ENCODE results near the gene FBN2.

FBN2 gene

DNA sequence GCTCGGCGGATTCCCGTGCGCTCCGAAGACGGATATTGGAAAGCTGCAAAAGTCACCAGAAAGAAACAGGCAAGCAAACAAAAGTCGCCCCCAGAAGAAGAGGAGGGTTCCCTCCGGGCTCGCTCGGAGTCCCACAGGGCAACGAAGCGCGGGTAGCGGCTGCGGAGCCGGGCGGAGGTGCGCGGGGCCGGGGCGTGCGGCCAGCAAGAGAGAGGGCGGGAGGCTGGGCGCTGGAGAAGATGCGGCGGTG is at the start of gene FBN2:
FBN2 (minus strand) TSS at position 246 of the 250 bp plus-strand sequence. CDS start 642 bp downstream, outside the sequence.
- DNase-seq: no peak
- H3K4me1 Mint-ChIP-seq: peaks cover 49% of the 10 kb centered on the region
- H3K27me3 Mint-ChIP-seq (ENCODE audit: low read depth, poor library complexity): no peaks in the 10 kb centered on the region
- no peaks in the 10 kb centered on the region for H3K9me3 Mint-ChIP-seq
- TF ChIP-seq, protein P1, sequence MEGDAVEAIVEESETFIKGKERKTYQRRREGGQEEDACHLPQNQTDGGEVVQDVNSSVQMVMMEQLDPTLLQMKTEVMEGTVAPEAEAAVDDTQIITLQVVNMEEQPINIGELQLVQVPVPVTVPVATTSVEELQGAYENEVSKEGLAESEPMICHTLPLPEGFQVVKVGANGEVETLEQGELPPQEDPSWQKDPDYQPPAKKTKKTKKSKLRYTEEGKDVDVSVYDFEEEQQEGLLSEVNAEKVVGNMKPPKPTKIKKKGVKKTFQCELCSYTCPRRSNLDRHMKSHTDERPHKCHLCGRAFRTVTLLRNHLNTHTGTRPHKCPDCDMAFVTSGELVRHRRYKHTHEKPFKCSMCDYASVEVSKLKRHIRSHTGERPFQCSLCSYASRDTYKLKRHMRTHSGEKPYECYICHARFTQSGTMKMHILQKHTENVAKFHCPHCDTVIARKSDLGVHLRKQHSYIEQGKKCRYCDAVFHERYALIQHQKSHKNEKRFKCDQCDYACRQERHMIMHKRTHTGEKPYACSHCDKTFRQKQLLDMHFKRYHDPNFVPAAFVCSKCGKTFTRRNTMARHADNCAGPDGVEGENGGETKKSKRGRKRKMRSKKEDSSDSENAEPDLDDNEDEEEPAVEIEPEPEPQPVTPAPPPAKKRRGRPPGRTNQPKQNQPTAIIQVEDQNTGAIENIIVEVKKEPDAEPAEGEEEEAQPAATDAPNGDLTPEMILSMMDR (IDR thresholded peaks at IDR 0.05): no peak
- peak within 1 kb of the TSS; percentile 84 for H3K27ac Mint-ChIP-seq
- peaks cover 19% of the 10 kb centered on the region for H3K36me3 Mint-ChIP-seq (ENCODE audit: low read depth)
- H3K4me3 Mint-ChIP-seq: peak within 1 kb of the TSS; percentile 97

DNA sequence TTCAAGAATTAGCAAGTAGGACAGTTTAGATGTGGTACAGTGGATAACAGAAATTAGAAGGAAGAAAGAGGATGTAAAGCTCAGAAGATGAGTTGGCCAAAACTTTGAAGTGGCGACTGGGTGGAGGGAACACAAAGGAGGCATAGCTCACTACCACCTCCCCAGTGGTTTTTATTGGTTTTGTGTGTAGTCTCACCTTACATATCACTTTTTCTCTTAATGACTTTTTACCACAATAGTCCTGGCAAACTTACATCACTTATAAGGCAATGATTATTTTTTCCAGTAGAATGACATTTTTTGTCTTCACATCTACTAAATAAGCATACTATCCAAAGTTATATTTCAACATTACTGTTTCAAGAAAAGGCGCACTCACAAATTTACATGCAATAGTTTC is 49.2 kb upstream of the FBN2 start:
- H3K4me1 Mint-ChIP-seq: peaks cover 5% of the 10 kb centered on the region
- H3K9me3 Mint-ChIP-seq: peaks cover 8% of the 10 kb centered on the region
- TF ChIP-seq, protein P1 (IDR thresholded peaks at IDR 0.05): no peak
- no peak overlapping the region for H3K4me3 Mint-ChIP-seq
- no peak overlapping the region for H3K27ac Mint-ChIP-seq
- peaks cover 8% of the 10 kb centered on the region for H3K36me3 Mint-ChIP-seq (ENCODE audit: low read depth)
- H3K27me3 Mint-ChIP-seq (ENCODE audit: low read depth, poor library complexity): no peaks in the 10 kb centered on the region
- no peak for DNase-seq

- no peak overlapping the region for H3K27ac Mint-ChIP-seq
Measured at GRCh38 chr5:128586848-128587247, 48.8 kb upstream of the FBN2 start.

GRCh38 chr5:128579639-128580038 is 41.6 kb upstream of the FBN2 start:
- TF ChIP-seq, protein P1 (IDR thresholded peaks at IDR 0.05): no peak
- no peak for DNase-seq
- no peak overlapping the region for H3K4me3 Mint-ChIP-seq
- no peak overlapping the region for H3K27ac Mint-ChIP-seq
- peaks cover 8% of the 10 kb centered on the region for H3K36me3 Mint-ChIP-seq (ENCODE audit: low read depth)
- no peaks in the 10 kb centered on the region for H3K4me1 Mint-ChIP-seq
- H3K9me3 Mint-ChIP-seq: peaks cover 8% of the 10 kb centered on the region
- H3K27me3 Mint-ChIP-seq (ENCODE audit: low read depth, poor library complexity): no peaks in the 10 kb centered on the region

More at GRCh38 chr5:128586848-128587247, 48.8 kb upstream of the FBN2 start:
- Mint-ChIP-seq H3K36me3 (ENCODE audit: low read depth) (peaks cover 8% of the 10 kb centered on the region), H3K27me3 (ENCODE audit: low read depth, poor library complexity) (no peaks in the 10 kb centered on the region), H3K4me1 (peaks cover 5% of the 10 kb centered on the region), H3K9me3 (peaks cover 8% of the 10 kb centered on the region), H3K4me3 (no peak overlapping the region)
- no peak for DNase-seq
- TF ChIP-seq, protein P1 (IDR thresholded peaks at IDR 0.05): no peak

- no peak for DNase-seq
- Mint-ChIP-seq H3K4me3 (no peak overlapping the region), H3K36me3 (ENCODE audit: low read depth) (peaks cover 8% of the 10 kb centered on the region), H3K27me3 (ENCODE audit: low read depth, poor library complexity) (no peaks in the 10 kb centered on the region), H3K9me3 (peaks cover 8% of the 10 kb centered on the region), H3K4me1 (no peaks in the 10 kb centered on the region), H3K27ac (peak overlapping the region; percentile 9)
- TF ChIP-seq, protein P1 (IDR thresholded peaks at IDR 0.05): no peak
Measured at GRCh38 chr5:128579093-128579492, 41.0 kb upstream of the FBN2 start.

- Mint-ChIP-seq H3K27ac (no peak overlapping the region), H3K27me3 (ENCODE audit: low read depth, poor library complexity) (no peaks in the 10 kb centered on the region), H3K9me3 (no peaks in the 10 kb centered on the region), H3K4me3 (no peak overlapping the region), H3K4me1 (no peaks in the 10 kb centered on the region), H3K36me3 (ENCODE audit: low read depth) (no peaks in the 10 kb centered on the region)
- DNase-seq: no peak
- TF ChIP-seq, protein P1 (IDR thresholded peaks at IDR 0.05): no peak
Measured at GRCh38 chr5:128574041-128574440, 36.0 kb upstream of the FBN2 start.

All from nephron progenitor cell (in vitro differentiated cells).